SK-N-SH treated with all-trans-retinoic acid at 6 μM for 48 hours (cell line): ENCODE results near the gene SMYD3.
A peak's percentile ranks its signal among the peaks of the same experiment; 100 is the strongest.

ENCODE experiments used
- ATAC-seq: fragments of 200-7000 bp; cut with Tn5 transposase; 3 replicates; pipeline ENCODE4 v1.9.1; 2020; ENCODE audit warnings: mild to moderate bottlenecking, moderate library complexity
- ARNTL ChIP-seq: fragments of 450-650 bp; formaldehyde crosslinking; IDR thresholded peaks from 2 replicates; pipeline ENCODE4 v1.5.0; 2020; ENCODE audit warnings: low read depth, mild to moderate bottlenecking, moderate library complexity, borderline replicate concordance
- BACH2 ChIP-seq: fragments of 250-450 bp; sonication (Bioruptor Pico); IDR thresholded peaks from 2 replicates; pipeline ENCODE4 v1.9.0; 2021; ENCODE audit warnings: mild to moderate bottlenecking, borderline replicate concordance
- CREB5 ChIP-seq: fragments of 250-450 bp; sonication (Bioruptor Pico); IDR thresholded peaks from 2 replicates; pipeline ENCODE4 v1.5.1; 2020; ENCODE audit warnings: low read depth, mild to moderate bottlenecking, moderate library complexity
- CSDC2 ChIP-seq: fragments of 250-450 bp; sonication (Bioruptor Pico); IDR thresholded peaks from 2 replicates; pipeline ENCODE4 v1.5.0; 2020; ENCODE audit warnings: mild to moderate bottlenecking, moderate library complexity
- CSRNP3 ChIP-seq: fragments of 250-450 bp; sonication (Bioruptor Pico); IDR thresholded peaks from 2 replicates; pipeline ENCODE4 v1.5.1; 2021; ENCODE audit warnings: mild to moderate bottlenecking, moderate library complexity
- ESRRG ChIP-seq: fragments of 250-450 bp; sonication (Bioruptor Pico); IDR thresholded peaks from 2 replicates; pipeline ENCODE4 v1.6.1; 2021; ENCODE audit warnings: mild to moderate bottlenecking
- GLIS3 ChIP-seq: fragments of 250-450 bp; sonication (Bioruptor Pico); IDR thresholded peaks from 2 replicates; pipeline ENCODE4 v1.5.0; 2020; ENCODE audit warnings: mild to moderate bottlenecking, moderate library complexity
- OSR1 ChIP-seq: fragments of 250-450 bp; sonication (Bioruptor Pico); IDR thresholded peaks from 2 replicates; pipeline ENCODE4 v1.8.0; 2022; ENCODE audit warnings: moderate library complexity, mild to moderate bottlenecking, inconsistent platforms
- PATZ1 ChIP-seq: fragments of 250-450 bp; sonication (Bioruptor Pico); IDR thresholded peaks from 2 replicates; pipeline ENCODE4 v1.8.0; 2020; ENCODE audit warnings: mild to moderate bottlenecking, moderate library complexity, borderline replicate concordance
- POU6F1 ChIP-seq: fragments of 250-450 bp; sonication (Bioruptor Pico); IDR thresholded peaks from 2 replicates; pipeline ENCODE4 v1.8.0; 2021; ENCODE audit warnings: low read depth, mild to moderate bottlenecking, moderate library complexity, borderline replicate concordance
- RARB ChIP-seq: fragments of 250-450 bp; sonication (Bioruptor Pico); IDR thresholded peaks from 2 replicates; pipeline ENCODE4 v1.8.0; 2021; ENCODE audit warnings: mild to moderate bottlenecking, moderate library complexity
- SNAI2 ChIP-seq: fragments of 250-450 bp; sonication (Bioruptor Pico); IDR thresholded peaks from 2 replicates; pipeline ENCODE4 v1.5.0; 2020; ENCODE audit warnings: mild to moderate bottlenecking, moderate library complexity
- TCF4 ChIP-seq: fragments of 250-450 bp; sonication (Bioruptor Pico); IDR thresholded peaks from 2 replicates; pipeline ENCODE4 v1.8.0; 2021; ENCODE audit warnings: mild to moderate bottlenecking, moderate library complexity, borderline replicate concordance
- TSHZ2 ChIP-seq: fragments of 250-450 bp; sonication (Bioruptor Pico); IDR thresholded peaks from 2 replicates; pipeline ENCODE4 v1.5.0; 2020; ENCODE audit warnings: mild to moderate bottlenecking, moderate library complexity
- ZC3H10 ChIP-seq: fragments of 250-450 bp; sonication (Bioruptor Pico); IDR thresholded peaks from 2 replicates; pipeline ENCODE4 v1.5.1; 2021; ENCODE audit warnings: mild to moderate bottlenecking, moderate library complexity
- ZFP3 ChIP-seq: fragments of 250-450 bp; sonication (Bioruptor Pico); IDR thresholded peaks from 2 replicates; pipeline ENCODE4 v1.5.0; 2020; ENCODE audit warnings: mild to moderate bottlenecking, moderate library complexity
- ZFP30 ChIP-seq: fragments of 450-650 bp; formaldehyde crosslinking; IDR thresholded peaks from 2 replicates; pipeline ENCODE4 v1.5.0; 2022; ENCODE audit warnings: mild to moderate bottlenecking, moderate library complexity
- ZNF565 ChIP-seq: fragments of 450-650 bp; formaldehyde crosslinking; conservative IDR thresholded peaks from 2 replicates; pipeline ENCODE4 v1.5.0; 2020; ENCODE audit warnings: low read depth, mild to moderate bottlenecking, moderate library complexity
- ZNF70 ChIP-seq: fragments of 450-650 bp; formaldehyde crosslinking; IDR thresholded peaks from 2 replicates; pipeline ENCODE4 v1.5.0; 2020; ENCODE audit warnings: mild to moderate bottlenecking, moderate library complexity
- ZNF8 ChIP-seq: fragments of 450-650 bp; formaldehyde crosslinking; IDR thresholded peaks from 2 replicates; pipeline ENCODE4 v1.5.0; 2020; ENCODE audit warnings: mild to moderate bottlenecking, moderate library complexity

Gene SMYD3

GRCh38 chr1:245840971-245841370 lies 666.1 kb downstream of the SMYD3 start:
- TF ChIP-seq BACH2 (CRISPR knock-in tag) (no peak), PATZ1 (no peak), TSHZ2 (CRISPR knock-in tag) (no peak), ZNF8 (CRISPR knock-in tag) (no peak)
- ATAC-seq = no peak

- no peak for TF ChIP-seq CSDC2
- TF ChIP-seq ARNTL (CRISPR knock-in tag) = no peak
- no peak for TF ChIP-seq ZNF70 (CRISPR knock-in tag)
- TF ChIP-seq ZFP30 (CRISPR knock-in tag) = no peak
- no peak for TF ChIP-seq PATZ1
- TF ChIP-seq GLIS3 (CRISPR knock-in tag) = no peak
- no peak for TF ChIP-seq TCF4
- TF ChIP-seq CREB5 (CRISPR knock-in tag) = no peak
- TF ChIP-seq OSR1 = no peak
- no peak for TF ChIP-seq ZFP3 (CRISPR knock-in tag)
- TF ChIP-seq POU6F1 (CRISPR knock-in tag) = no peak
- ATAC-seq = peak; percentile 74
Observed at GRCh38 chr1:245837718-245838117, 669.4 kb downstream of the SMYD3 start.

GRCh38 chr1:245835386-245835785 lies 671.7 kb downstream of the SMYD3 start:
- TF ChIP-seq ZC3H10 (no peak), ARNTL (CRISPR knock-in tag) (no peak), TSHZ2 (CRISPR knock-in tag) (no peak), SNAI2 (CRISPR knock-in tag) (no peak), ZFP30 (CRISPR knock-in tag) (no peak), CREB5 (CRISPR knock-in tag) (no peak), ZNF565 (CRISPR knock-in tag) (no peak), ZNF70 (CRISPR knock-in tag) (no peak), CSRNP3 (CRISPR knock-in tag) (no peak), ESRRG (CRISPR knock-in tag) (no peak), RARB (CRISPR knock-in tag) (no peak), GLIS3 (CRISPR knock-in tag) (no peak)
- no peak for ATAC-seq
